Astrocyte of the cerebellum (primary cell): ENCODE results near the gene GSTM1.
"Not testable (repeated sequence)": the region's sequence is repeated elsewhere in the genome, so short reads cannot be mapped to it uniquely, and the experiment has no call there.

Experiments used
- DNase-seq: peaks from one replicate; pipeline ENCODE4 v3.0.0-alpha.2; 2011; ENCODE audit warnings: low read depth
- H3K4me3 ChIP-seq: 2 replicates; pipeline ENCODE4 v1.5.1; 2011; ENCODE audit warnings: mild to moderate bottlenecking, low read depth, low read length, moderate library complexity
- in situ Hi-C: cut with HindIII; loops from 2 replicates; pipeline ENCODE4 v1.10.0; 2017; ENCODE audit warnings: low sequenced_read_pairs
- TF ChIP-seq, protein P1 (sequence below): IDR thresholded peaks from 2 replicates; pipeline ENCODE4 v1.5.1; 2012; ENCODE audit warnings: low read length, low read depth, moderate library complexity, mild to moderate bottlenecking; ENCODE audit errors: missing control alignments

Gene GSTM1

GRCh38 chr1:109669246-109669948 lies 18.2 kb upstream of the GSTM1 start:
- TF ChIP-seq, protein P1, sequence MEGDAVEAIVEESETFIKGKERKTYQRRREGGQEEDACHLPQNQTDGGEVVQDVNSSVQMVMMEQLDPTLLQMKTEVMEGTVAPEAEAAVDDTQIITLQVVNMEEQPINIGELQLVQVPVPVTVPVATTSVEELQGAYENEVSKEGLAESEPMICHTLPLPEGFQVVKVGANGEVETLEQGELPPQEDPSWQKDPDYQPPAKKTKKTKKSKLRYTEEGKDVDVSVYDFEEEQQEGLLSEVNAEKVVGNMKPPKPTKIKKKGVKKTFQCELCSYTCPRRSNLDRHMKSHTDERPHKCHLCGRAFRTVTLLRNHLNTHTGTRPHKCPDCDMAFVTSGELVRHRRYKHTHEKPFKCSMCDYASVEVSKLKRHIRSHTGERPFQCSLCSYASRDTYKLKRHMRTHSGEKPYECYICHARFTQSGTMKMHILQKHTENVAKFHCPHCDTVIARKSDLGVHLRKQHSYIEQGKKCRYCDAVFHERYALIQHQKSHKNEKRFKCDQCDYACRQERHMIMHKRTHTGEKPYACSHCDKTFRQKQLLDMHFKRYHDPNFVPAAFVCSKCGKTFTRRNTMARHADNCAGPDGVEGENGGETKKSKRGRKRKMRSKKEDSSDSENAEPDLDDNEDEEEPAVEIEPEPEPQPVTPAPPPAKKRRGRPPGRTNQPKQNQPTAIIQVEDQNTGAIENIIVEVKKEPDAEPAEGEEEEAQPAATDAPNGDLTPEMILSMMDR, result no peak
- in situ Hi-C loops, result no loop called here
- no peak overlapping the region for H3K4me3 ChIP-seq
- no peak for DNase-seq

DNA sequence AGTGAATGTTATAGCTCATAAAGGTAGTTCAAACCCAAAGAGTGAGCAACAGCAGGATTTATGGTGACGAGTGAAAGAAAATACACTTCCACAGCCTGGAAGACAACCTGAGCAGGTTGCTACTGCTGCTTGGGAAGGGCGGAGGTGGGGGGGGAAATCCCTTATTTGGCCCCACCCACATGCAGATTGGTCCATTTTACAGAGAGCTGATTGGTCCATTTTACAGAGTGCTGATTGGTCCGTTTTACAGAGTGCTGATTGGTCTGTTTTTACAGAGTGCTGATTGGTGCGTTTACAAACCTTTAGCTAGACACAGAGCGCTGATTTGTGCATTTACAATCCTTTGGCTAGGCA lies 17.7 kb upstream of the GSTM1 start:
- DNase-seq, in situ Hi-C loops, H3K4me3 ChIP-seq: not testable (repeated sequence)

- TF ChIP-seq, protein P1, result no peak
- in situ Hi-C loops, result no loop called here
- no peak for DNase-seq
Observed at GRCh38 chr1:109671067-109671466, 16.6 kb upstream of the GSTM1 start.

DNA sequence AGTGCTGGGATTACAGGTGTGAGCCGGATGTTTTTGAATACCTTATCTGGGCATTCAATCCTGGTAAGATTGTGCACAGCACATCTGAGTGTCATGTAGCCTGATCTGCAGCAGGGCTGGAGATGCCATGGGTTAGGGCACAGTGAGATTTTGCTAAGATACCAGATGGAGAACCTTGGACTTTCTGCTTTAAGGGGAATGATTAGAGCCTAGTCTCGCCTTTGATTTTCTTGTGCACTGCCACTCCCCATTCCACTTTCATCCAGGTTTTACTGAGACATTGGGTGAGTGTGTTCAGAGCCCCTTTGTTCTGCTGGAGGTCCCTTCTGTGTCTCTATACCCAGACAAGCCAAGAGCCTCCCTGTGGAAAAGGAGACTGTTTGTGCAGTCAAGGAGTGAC lies 13.8 kb upstream of the GSTM1 start:
- in situ Hi-C loops, DNase-seq, H3K4me3 ChIP-seq: not testable (repeated sequence)

More at GRCh38 chr1:109671067-109671466, 16.6 kb upstream of the GSTM1 start:
- no peak overlapping the region for H3K4me3 ChIP-seq

GRCh38 chr1:109676683-109677381 lies 10.8 kb upstream of the GSTM1 start:
- in situ Hi-C loops, H3K4me3 ChIP-seq, DNase-seq: not testable (repeated sequence)

DNA sequence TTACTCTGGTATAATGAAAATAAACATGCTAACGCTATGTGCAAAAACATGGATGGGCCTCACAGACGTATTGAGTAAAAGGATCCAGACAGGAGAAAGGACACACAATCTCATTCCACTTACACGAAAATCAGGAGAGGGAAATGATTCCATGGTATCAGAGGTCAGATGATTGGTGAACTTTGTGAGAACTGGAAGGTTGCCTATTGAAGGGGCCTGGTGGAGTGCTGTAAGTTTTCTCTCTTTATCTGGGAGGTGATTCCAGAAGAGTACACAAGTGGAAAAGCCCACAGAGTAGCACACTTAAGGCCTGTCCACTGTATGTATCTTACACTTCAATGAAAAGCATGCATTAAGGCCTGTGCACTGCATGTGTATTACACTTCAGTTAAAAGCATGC lies 10.2 kb upstream of the GSTM1 start:
- TF ChIP-seq, protein P1, result no peak
- no peak overlapping the region for H3K4me3 ChIP-seq
- in situ Hi-C loops, result no loop called here
- DNase-seq, result no peak

GRCh38 chr1:109678637-109679036 lies 9.0 kb upstream of the GSTM1 start:
- DNase-seq, in situ Hi-C loops, H3K4me3 ChIP-seq: not testable (repeated sequence)

- DNase-seq, in situ Hi-C loops, H3K4me3 ChIP-seq: not testable (repeated sequence)
Observed at GRCh38 chr1:109684777-109685176, 2.8 kb upstream of the GSTM1 start.

- H3K4me3 ChIP-seq, DNase-seq, in situ Hi-C loops: not testable (repeated sequence)
Observed at GRCh38 chr1:109685399-109685798, 2.2 kb upstream of the GSTM1 start.

DNA sequence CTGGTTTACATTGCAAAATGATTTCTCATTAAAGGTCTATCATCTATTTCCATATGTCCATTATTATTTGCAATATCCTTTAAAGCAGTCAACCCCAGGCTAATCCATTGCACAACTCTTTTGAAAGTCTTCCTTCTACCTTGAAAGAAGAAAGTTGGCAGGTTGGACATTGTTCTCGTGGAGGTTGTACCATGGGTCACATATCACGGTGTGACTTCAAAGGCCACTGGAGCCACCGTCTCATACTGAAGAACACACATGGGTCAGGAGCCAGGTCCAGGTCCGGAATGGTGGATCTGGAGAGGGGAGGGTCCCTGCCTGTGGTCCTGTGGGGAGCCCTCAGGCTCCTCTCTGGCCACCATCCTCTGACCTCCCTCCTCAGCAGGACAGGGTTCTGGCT lies 1.7 kb upstream of the GSTM1 start:
- DNase-seq, result not testable (repeated sequence)

DNA sequence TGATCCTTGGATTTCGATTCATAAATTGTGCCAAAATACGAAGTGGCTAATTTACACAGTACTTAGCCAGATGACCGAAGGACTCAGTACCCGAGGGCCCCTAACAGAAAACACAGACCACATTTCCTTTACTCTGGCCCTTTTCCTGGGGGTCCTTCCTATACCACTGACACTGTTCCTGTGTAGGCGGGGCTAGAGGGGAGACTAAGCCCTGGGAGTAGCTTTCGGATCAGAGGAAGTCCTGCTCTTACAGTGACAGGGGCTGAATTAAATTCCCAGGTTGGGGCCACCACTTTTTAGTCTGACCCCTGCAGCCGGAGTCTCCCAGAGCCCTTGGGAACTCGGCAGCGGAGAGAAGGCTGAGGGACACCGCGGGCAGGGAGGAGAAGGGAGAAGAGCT lies 508 bp upstream of the GSTM1 start:
- DNase-seq, in situ Hi-C loops: not testable (repeated sequence)
- H3K4me3 ChIP-seq, result peak overlapping the region; percentile 38

More for the DNA sequence above, 1.7 kb upstream of the GSTM1 start:
- in situ Hi-C loops, H3K4me3 ChIP-seq: not testable (repeated sequence)
